Coronary artery (tissue), 2 donors: Measurements from ENCODE around the gene PPY.

Experiments
- DNase-seq: peaks from one replicate; pipeline ENCODE4 v3.0.0-alpha.2; 2017; ENCODE audit warnings: low spot score
- H3K27ac ChIP-seq, 2 donors: fragments of 200-600 bp; sonication (generic); one replicate each; pipeline ENCODE4 v1.5.1; 2016 to 2019
- H3K4me3 ChIP-seq: fragments of 200-600 bp; sonication (generic); 2 replicates; pipeline ENCODE4 v1.5.1; 2016; ENCODE audit warnings: mild to moderate bottlenecking, moderate library complexity
- CTCF ChIP-seq: fragments of 200-600 bp; sonication (generic); IDR thresholded peaks from one replicate; pipeline ENCODE4 v1.5.1; 2019; ENCODE audit warnings: antibody characterized with exemption

Gene PPY

GRCh38 chr17:43909537-43910231 is 32.6 kb downstream of the PPY start:
- Histone ChIP-seq H3K4me3 (no peak overlapping the region), H3K27ac (no peak overlapping the region)
- no peak for DNase-seq
- TF ChIP-seq CTCF: no peak

- peak; percentile 88 for DNase-seq
Observed at GRCh38 chr17:43907998-43908721, 34.1 kb downstream of the PPY start.

GRCh38 chr17:43907425-43907981 is 34.8 kb downstream of the PPY start, which contains the start of gene MPP2:
Gene MPP2, minus strand, starts transcription at chr17:43907536. Its CDS starts 3,076 bp downstream, at chr17:43904460.
- Histone ChIP-seq H3K4me3 (peak within 1 kb of the TSS; percentile 86), H3K27ac (peak within 1 kb of the TSS; percentile 93 to 96)
- DNase-seq: peak; percentile 85
- TF ChIP-seq CTCF: no peak

More at GRCh38 chr17:43907998-43908721, 34.1 kb downstream of the PPY start:
- TF ChIP-seq CTCF: no peak
- Histone ChIP-seq H3K27ac (peak overlapping the region; percentile 93 to 96), H3K4me3 (peak overlapping the region; percentile 86)

GRCh38 chr17:43906951-43907424 is 35.3 kb downstream of the PPY start:
- TF ChIP-seq CTCF: no peak
- Histone ChIP-seq H3K27ac (peak overlapping the region; percentile 93 to 96), H3K4me3 (peak overlapping the region; percentile 86)
- no peak for DNase-seq

GRCh38 chr17:43905985-43906852 is 36.1 kb downstream of the PPY start:
- peak; percentile 84 for DNase-seq
- Histone ChIP-seq H3K4me3 (peak overlapping the region; percentile 86), H3K27ac (peak overlapping the region; percentile 93 to 96)
- no peak for TF ChIP-seq CTCF

GRCh38 chr17:43905400-43905984 is 36.8 kb downstream of the PPY start:
- peak overlapping the region; percentile 86 for H3K4me3 ChIP-seq
- peak overlapping the region in 1 of 2 donors; percentile 93 for H3K27ac ChIP-seq
- no peak for TF ChIP-seq CTCF

More at GRCh38 chr17:43905400-43905984, 36.8 kb downstream of the PPY start:
- DNase-seq: no peak
